HepG2 (cell line): Measurements from ENCODE around the gene FAM222B. TPM values are rescaled to one million over a fixed set of nuclear protein-coding genes. Genes with fewer than 3 reads are reported as not detected.

Experiments
- AGO1 ChIP-seq: fragments of 200-400 bp; formaldehyde crosslinking; IDR thresholded peaks from 2 replicates; pipeline ENCODE4 v1.6.1; 2017; ENCODE audit warnings: mild to moderate bottlenecking, low read depth, low read length, moderate library complexity; ENCODE audit not compliant: poor library complexity, severe bottlenecking
- ATF7 ChIP-seq, 2 experiments: fragments of 450-650 bp in 1 of 2; sonication (generic) in 1 of 2; formaldehyde crosslinking in 1 of 2; IDR thresholded peaks; 2 replicates each; pipeline versions ENCODE4 v1.4.0 to v1.6.1; 2016 to 2020; ENCODE audit warnings: antibody characterized with exemption in 1 of 2, mild to moderate bottlenecking in 1 of 2, missing genetic modification reagents in 1 of 2
- CC2D1A ChIP-seq: sonication (generic); formaldehyde crosslinking; IDR thresholded peaks from 2 replicates; pipeline ENCODE4 v1.8.1; 2023; ENCODE audit warnings: mild to moderate bottlenecking, missing genetic modification reagents
- CEBPG ChIP-seq: IDR thresholded peaks from 2 replicates; pipeline ENCODE4 v1.6.1; 2016
- CREB1 ChIP-seq, 2 experiments: fragments of 450-650 bp in 1 of 2; IDR thresholded peaks; 2 replicates each; pipeline ENCODE4 v1.6.1; 2016 to 2017; ENCODE audit warnings: control low read depth in 1 of 2, mild to moderate bottlenecking in 1 of 2, missing compliant biosample characterization in 1 of 2, missing genetic modification characterization in 1 of 2
- DPF2 ChIP-seq: sonication (generic); formaldehyde crosslinking; IDR thresholded peaks from 2 replicates; pipeline ENCODE4 v1.4.0; 2020; ENCODE audit warnings: mild to moderate bottlenecking, low read depth, missing genetic modification reagents, borderline replicate concordance
- FOXO1 ChIP-seq: sonication (generic); formaldehyde crosslinking; IDR thresholded peaks from 2 replicates; pipeline ENCODE4 v1.4.0; 2020; ENCODE audit warnings: missing genetic modification reagents
- KLF13 ChIP-seq: sonication (generic); formaldehyde crosslinking; IDR thresholded peaks from 2 replicates; pipeline ENCODE4 v1.4.0; 2020; ENCODE audit warnings: mild to moderate bottlenecking, missing genetic modification reagents
- PHF21A ChIP-seq: sonication (generic); formaldehyde crosslinking; IDR thresholded peaks from 2 replicates; pipeline ENCODE4 v1.5.0; 2020; ENCODE audit warnings: mild to moderate bottlenecking, missing genetic modification reagents
- PRMT3 ChIP-seq: sonication (generic); formaldehyde crosslinking; IDR thresholded peaks from 2 replicates; pipeline ENCODE4 v1.8.1; 2022; ENCODE audit warnings: low read depth, mild to moderate bottlenecking, moderate library complexity, missing genetic modification reagents, borderline replicate concordance
- RAD21 ChIP-seq: fragments of 450-650 bp; formaldehyde crosslinking; IDR thresholded peaks from 2 replicates; pipeline ENCODE4 v1.5.0; 2020; ENCODE audit warnings: mild to moderate bottlenecking
- SOX13 ChIP-seq, 3 experiments: fragments of 450-650 bp in 1 of 3; sonication (generic) in 1 of 3; formaldehyde crosslinking in 1 of 3; IDR thresholded peaks in 2 of 3; conservative IDR thresholded peaks in 1 of 3; 2 replicates each; pipeline versions ENCODE4 v1.5.0 to v1.6.1; 2016 to 2020; ENCODE audit warnings: antibody characterized with exemption in 1 of 3, mild to moderate bottlenecking in 1 of 3, missing compliant biosample characterization in 1 of 3, missing genetic modification reagents in 1 of 3, moderate library complexity in 1 of 3
- SOX5 ChIP-seq: IDR thresholded peaks from 2 replicates; pipeline ENCODE4 v1.6.1; 2016; ENCODE audit warnings: borderline replicate concordance
- SRF ChIP-seq: IDR thresholded peaks from 2 replicates; pipeline ENCODE4 v1.6.1; 2011; ENCODE audit warnings: mild to moderate bottlenecking, low read depth, low read length, moderate library complexity
- TBP ChIP-seq: sonication (generic); formaldehyde crosslinking; IDR thresholded peaks from 2 replicates; pipeline ENCODE4 v1.5.0; 2020; ENCODE audit warnings: missing genetic modification reagents
- ZNF572 ChIP-seq: sonication (generic); formaldehyde crosslinking; IDR thresholded peaks from 2 replicates; pipeline ENCODE4 v1.5.1; 2020; ENCODE audit warnings: mild to moderate bottlenecking, missing genetic modification reagents
- ZNF720 ChIP-seq: sonication (generic); formaldehyde crosslinking; IDR thresholded peaks from 2 replicates; pipeline ENCODE4 v1.4.0; 2020; ENCODE audit warnings: missing genetic modification reagents
- ZSCAN25 ChIP-seq: sonication (generic); formaldehyde crosslinking; IDR thresholded peaks from 2 replicates; pipeline ENCODE4 v1.8.0; 2022; ENCODE audit warnings: mild to moderate bottlenecking, missing genetic modification reagents
- polyA plus RNA-seq, 8 experiments: library from polyadenylated mRNA; depleted of rRNA in 3 of 8; stranded (reverse) in 7 of 8; unstranded in 1 of 8; fragments of >200 nt; fragmentation: Illumina TruSeq in 4 of 8; extraction: Trizol in 4 of 8; gene quantifications; 2 replicates each; pipeline versions ENCODE4 v1.2.1 to v1.2.3, GENCODE V29; 2011 to 2016; ENCODE audit warnings: low read depth in 4 of 8, missing spikeins in 1 of 8, mixed read lengths in 1 of 8; ENCODE audit not compliant: insufficient read depth in 1 of 8
- total RNA-seq, 5 experiments: library from RNA; depleted of rRNA; stranded (reverse); fragments of >200 nt; fragmentation: Illumina TruSeq; extraction: Trizol; gene quantifications; 2 replicates each; pipeline ENCODE4 v1.2.3, GENCODE V29; 2016; ENCODE audit warnings: low read depth in 1 of 5
- TF ChIP-seq, protein P1 (sequence below): sonication (generic); formaldehyde crosslinking; IDR thresholded peaks from 2 replicates; pipeline ENCODE4 v1.5.0; 2020; ENCODE audit warnings: mild to moderate bottlenecking, missing genetic modification reagents, borderline replicate concordance

FAM222B gene
- total and polyA plus RNA-seq, 2 of the 13 experiments (the other 11 are each of a cell fraction or from before 2014, with no cell fraction given), result 3.5 to 7.3 TPM

DNA sequence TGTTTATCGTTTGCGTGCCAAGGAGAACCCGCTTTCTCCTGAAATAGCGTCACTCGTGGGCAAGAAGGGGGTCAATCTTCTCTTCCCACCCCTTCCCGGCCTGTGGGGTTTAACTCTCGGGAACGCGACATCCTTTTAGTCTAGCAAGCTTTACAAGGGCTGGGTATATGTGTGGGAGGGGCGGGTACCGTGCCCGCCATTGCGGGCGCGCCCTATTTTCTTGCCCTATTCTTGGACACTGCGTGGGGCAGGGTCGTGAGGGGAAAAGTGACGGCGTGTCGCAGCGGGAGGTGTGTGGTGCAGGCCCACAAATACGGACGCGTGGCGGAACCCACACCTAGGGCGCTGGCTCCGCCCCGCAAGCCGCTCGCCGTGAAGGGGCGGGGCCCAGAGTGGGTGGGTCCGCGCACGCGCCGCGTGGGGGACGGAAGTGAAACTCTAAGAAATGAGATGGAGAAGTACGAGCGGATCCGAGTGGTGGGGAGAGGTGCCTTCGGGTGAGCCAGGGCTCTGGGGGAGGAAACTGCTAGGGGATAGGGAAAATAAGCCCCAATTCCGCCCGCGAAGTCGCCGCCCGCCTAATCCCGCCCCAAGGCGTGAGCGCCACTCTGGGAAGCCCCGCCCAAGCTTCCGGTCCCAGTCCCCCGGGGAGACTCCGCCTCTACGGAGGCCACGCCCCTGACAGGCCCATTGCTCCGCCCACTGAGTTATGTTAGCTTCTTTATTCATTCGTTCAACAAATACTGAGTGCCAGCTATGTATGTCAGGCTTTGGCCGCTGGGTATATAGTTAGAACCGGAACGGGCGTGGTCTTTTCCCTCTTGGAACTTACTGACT, 114.0 kb downstream of the FAM222B start, which contains the start of gene NEK8 (continued):
- TF ChIP-seq, protein P1, sequence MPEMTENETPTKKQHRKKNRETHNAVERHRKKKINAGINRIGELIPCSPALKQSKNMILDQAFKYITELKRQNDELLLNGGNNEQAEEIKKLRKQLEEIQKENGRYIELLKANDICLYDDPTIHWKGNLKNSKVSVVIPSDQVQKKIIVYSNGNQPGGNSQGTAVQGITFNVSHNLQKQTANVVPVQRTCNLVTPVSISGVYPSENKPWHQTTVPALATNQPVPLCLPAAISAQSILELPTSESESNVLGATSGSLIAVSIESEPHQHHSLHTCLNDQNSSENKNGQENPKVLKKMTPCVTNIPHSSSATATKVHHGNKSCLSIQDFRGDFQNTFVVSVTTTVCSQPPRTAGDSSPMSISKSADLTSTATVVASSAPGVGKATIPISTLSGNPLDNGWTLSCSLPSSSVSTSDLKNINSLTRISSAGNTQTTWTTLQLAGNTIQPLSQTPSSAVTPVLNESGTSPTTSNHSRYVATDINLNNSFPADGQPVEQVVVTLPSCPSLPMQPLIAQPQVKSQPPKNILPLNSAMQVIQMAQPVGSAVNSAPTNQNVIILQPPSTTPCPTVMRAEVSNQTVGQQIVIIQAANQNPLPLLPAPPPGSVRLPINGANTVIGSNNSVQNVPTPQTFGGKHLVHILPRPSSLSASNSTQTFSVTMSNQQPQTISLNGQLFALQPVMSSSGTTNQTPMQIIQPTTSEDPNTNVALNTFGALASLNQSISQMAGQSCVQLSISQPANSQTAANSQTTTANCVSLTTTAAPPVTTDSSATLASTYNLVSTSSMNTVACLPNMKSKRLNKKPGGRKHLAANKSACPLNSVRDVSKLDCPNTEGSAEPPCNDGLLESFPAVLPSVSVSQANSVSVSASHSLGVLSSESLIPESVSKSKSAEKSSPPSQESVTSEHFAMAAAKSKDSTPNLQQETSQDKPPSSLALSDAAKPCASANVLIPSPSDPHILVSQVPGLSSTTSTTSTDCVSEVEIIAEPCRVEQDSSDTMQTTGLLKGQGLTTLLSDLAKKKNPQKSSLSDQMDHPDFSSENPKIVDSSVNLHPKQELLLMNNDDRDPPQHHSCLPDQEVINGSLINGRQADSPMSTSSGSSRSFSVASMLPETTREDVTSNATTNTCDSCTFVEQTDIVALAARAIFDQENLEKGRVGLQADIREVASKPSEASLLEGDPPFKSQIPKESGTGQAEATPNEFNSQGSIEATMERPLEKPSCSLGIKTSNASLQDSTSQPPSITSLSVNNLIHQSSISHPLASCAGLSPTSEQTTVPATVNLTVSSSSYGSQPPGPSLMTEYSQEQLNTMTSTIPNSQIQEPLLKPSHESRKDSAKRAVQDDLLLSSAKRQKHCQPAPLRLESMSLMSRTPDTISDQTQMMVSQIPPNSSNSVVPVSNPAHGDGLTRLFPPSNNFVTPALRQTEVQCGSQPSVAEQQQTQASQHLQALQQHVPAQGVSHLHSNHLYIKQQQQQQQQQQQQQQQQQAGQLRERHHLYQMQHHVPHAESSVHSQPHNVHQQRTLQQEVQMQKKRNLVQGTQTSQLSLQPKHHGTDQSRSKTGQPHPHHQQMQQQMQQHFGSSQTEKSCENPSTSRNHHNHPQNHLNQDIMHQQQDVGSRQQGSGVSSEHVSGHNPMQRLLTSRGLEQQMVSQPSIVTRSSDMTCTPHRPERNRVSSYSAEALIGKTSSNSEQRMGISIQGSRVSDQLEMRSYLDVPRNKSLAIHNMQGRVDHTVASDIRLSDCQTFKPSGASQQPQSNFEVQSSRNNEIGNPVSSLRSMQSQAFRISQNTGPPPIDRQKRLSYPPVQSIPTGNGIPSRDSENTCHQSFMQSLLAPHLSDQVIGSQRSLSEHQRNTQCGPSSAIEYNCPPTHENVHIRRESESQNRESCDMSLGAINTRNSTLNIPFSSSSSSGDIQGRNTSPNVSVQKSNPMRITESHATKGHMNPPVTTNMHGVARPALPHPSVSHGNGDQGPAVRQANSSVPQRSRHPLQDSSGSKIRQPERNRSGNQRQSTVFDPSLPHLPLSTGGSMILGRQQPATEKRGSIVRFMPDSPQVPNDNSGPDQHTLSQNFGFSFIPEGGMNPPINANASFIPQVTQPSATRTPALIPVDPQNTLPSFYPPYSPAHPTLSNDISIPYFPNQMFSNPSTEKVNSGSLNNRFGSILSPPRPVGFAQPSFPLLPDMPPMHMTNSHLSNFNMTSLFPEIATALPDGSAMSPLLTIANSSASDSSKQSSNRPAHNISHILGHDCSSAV (CRISPR knock-in tag), result no peak
- peak; percentile 9; the same call in 1 of the 2 replicates for TF ChIP-seq ZSCAN25
- no peak for TF ChIP-seq SRF
- no peak for TF ChIP-seq ZNF572 (CRISPR knock-in tag)
- no peak for TF ChIP-seq KLF13 (CRISPR knock-in tag)
- TF ChIP-seq TBP (CRISPR knock-in tag), result no peak
- TF ChIP-seq SOX5 (CRISPR knock-in tag), result 0 out of 2 replicates have a peak, but pooled peaks have one; percentile 10
- no peak for TF ChIP-seq AGO1
- TF ChIP-seq PRMT3 (CRISPR knock-in tag), result no peak
- no peak for TF ChIP-seq ZNF720 (CRISPR knock-in tag)
- TF ChIP-seq SOX13 (IDR thresholded peaks at IDR 0.05), result no peak
- TF ChIP-seq SOX13 (CRISPR knock-in tag; conservative IDR thresholded peaks at IDR 0.05 in 1 of 2, IDR thresholded peaks at IDR 0.05 in 1 of 2), result no peak
- no peak for TF ChIP-seq FOXO1 (CRISPR knock-in tag)
- TF ChIP-seq CREB1 (IDR thresholded peaks at IDR 0.05), result no peak
- peak; percentile 49 for TF ChIP-seq CREB1 (CRISPR knock-in tag; IDR thresholded peaks at IDR 0.05)
- no peak for TF ChIP-seq CEBPG
- no peak for TF ChIP-seq DPF2 (CRISPR knock-in tag)
- peak; percentile 47 for TF ChIP-seq PHF21A (CRISPR knock-in tag)
- no peak for TF ChIP-seq CC2D1A (CRISPR knock-in tag)
- no peak for TF ChIP-seq ATF7 (IDR thresholded peaks at IDR 0.05)
- TF ChIP-seq ATF7 (CRISPR knock-in tag; IDR thresholded peaks at IDR 0.05), result no peak
- TF ChIP-seq RAD21, result no peak; the same call in 1 of the 2 replicates
